Epithelial cell of esophagus (primary cell): ENCODE data around the gene SPIN1.

Experiments
- DNase-seq: peaks from one replicate; pipeline ENCODE4 v3.0.0; 2010; ENCODE audit warnings: low read depth
- H3K4me3 ChIP-seq: 2 replicates; pipeline ENCODE4 v1.5.1; 2011; ENCODE audit warnings: mild to moderate bottlenecking, low read length, control low read depth
- TF ChIP-seq, protein P1 (sequence below): IDR thresholded peaks from 2 replicates; pipeline ENCODE4 v1.5.1; 2011; ENCODE audit warnings: low read depth, mild to moderate bottlenecking, low read length, control low read depth, inconsistent platforms; ENCODE audit not compliant: insufficient read depth; ENCODE audit errors: missing control alignments

The SPIN1 gene

DNA sequence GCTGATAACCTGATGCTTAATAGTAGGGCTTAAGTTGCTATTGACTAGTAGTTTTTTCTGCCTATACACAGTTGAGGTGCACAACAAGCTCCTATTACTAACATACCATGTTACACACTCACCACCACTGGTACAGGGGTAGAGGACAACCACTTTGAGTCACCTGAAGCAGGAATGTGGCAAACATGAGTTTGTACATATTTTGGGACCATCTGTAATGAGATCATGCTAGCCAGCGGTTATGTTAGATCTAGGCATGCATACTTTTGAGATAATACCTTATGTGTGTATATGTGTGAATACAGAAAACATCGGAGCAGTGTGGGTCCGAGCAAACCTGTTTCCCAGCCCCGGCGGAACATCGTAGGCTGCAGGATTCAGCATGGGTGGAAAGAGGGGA lies 73.9 kb downstream of the SPIN1 start:
- DNase-seq: peak; percentile 92
- H3K4me3 ChIP-seq: no peak overlapping the region
- TF ChIP-seq, protein P1, sequence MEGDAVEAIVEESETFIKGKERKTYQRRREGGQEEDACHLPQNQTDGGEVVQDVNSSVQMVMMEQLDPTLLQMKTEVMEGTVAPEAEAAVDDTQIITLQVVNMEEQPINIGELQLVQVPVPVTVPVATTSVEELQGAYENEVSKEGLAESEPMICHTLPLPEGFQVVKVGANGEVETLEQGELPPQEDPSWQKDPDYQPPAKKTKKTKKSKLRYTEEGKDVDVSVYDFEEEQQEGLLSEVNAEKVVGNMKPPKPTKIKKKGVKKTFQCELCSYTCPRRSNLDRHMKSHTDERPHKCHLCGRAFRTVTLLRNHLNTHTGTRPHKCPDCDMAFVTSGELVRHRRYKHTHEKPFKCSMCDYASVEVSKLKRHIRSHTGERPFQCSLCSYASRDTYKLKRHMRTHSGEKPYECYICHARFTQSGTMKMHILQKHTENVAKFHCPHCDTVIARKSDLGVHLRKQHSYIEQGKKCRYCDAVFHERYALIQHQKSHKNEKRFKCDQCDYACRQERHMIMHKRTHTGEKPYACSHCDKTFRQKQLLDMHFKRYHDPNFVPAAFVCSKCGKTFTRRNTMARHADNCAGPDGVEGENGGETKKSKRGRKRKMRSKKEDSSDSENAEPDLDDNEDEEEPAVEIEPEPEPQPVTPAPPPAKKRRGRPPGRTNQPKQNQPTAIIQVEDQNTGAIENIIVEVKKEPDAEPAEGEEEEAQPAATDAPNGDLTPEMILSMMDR: no peak

DNA sequence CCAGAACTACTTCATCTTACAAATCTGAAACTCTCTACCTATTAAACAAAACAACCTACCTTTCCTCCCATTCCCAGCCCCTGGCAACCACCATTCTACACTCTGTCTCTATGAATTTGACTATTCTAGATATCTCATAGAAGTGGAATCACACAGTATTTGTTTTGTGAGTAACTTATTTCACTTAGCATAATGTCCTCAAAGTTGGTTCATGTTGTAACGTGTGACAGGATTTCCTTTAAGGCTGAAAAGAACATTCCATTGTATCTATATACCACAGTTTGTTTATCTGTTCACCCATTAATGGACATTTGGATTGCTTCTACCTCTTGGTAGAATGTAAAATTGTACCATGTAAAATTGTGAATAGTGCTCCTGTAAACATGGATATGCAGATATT lies 76.6 kb downstream of the SPIN1 start:
- TF ChIP-seq, protein P1: no peak

DNA sequence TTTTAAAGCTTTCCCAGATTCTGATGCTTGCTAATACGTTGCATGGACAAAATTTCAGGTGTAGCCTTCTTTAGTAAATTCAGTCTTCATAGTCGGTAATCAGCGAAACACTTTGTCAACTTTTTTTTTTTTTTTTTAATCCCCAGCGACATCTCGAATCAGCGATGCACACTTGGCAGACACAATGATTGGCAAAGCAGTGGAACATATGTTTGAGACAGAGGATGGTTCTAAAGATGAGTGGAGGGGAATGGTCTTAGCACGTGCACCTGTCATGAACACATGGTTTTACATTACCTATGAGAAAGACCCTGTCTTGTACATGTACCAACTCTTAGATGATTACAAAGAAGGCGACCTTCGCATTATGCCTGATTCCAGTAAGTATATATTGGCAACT lies 80.0 kb downstream of the SPIN1 start:
- no peak overlapping the region for H3K4me3 ChIP-seq

More for the DNA sequence above, 76.6 kb downstream of the SPIN1 start:
- peak; percentile 73 for DNase-seq
- H3K4me3 ChIP-seq: no peak overlapping the region

DNA sequence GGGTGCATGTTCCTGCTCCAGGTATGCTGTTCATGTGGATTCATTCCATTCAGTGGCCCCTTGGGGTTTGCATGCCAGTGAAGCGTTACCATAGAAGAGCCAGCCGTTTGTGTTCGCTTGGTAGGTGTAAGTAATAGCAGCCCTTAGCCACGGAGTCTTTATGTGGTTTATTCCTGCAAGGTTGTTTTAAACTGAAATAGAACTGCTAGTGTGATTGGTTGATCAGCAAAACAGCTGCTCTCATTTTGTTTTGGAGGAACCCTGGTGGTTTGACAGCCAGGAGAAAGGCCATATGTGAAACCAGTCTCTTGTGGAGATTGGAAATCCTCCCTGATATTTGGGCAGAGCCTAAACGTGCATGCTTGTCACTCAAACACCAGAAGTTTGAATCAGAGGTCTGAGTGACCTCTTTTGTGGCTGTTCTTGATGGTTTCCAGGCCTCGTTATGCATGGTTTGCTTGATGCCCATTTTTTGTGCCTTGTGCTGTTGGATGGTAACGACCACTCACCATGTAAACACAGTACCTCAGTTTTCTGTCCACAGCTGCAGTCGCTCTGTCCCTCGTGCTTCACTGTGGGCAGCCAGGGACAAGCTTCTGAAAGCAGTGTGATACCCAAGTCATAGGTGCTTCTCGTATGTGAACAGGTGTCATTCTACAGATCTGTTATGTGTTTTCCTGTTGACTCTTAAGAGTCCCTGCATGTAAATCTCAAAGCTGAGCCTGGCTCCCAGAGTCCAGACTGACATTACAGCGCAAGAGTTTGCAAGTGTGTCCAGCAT lies 88.4 kb downstream of the SPIN1 start:
- no peak for DNase-seq
- no peak overlapping the region for H3K4me3 ChIP-seq
- TF ChIP-seq, protein P1: no peak

More for the DNA sequence above, 80.0 kb downstream of the SPIN1 start:
- TF ChIP-seq, protein P1: no peak
- DNase-seq: no peak

DNA sequence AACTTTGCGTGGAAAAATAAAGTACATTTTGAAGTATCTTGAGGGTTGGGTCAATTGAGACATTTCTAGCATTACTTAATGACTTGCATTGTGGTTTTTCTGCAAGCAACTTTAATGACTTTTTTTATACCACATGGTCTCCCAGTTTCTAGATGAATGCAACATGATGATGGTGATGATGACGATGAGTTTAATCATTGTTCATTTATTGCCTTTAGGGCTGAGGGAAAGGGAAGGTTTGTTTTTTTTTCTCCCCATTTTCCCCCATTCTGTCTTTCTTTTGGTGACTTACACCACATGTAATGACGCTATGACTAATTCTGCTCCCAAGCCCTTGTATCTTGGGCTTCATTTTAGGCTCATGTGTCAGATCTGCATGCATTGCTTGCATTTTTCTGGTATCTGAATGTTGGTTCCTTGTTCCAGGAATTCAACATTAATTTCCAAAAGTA lies 89.1 kb downstream of the SPIN1 start:
- H3K4me3 ChIP-seq: no peak overlapping the region
- DNase-seq: peak; percentile 89
- TF ChIP-seq, protein P1: no peak

DNA sequence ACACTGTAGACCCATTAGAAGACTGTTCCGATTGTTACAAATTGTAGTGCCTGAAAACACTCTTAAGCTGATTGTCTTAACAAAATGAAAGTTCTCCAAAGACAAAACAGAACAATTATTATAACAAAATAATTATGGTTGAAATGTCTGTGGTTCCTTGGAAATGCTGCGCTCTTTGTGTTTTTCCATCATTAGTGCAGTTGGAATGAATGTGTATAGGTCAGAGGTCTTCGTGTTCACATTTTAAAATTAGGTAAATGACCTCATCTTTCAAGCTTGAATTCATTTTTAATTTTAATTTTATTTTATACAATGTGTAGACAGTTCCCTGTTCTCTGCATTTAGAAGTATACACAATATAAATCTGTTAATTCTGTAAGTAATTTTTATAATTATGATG lies 90.0 kb downstream of the SPIN1 start:
- H3K4me3 ChIP-seq: no peak overlapping the region
- DNase-seq: no peak
- TF ChIP-seq, protein P1: no peak

DNA sequence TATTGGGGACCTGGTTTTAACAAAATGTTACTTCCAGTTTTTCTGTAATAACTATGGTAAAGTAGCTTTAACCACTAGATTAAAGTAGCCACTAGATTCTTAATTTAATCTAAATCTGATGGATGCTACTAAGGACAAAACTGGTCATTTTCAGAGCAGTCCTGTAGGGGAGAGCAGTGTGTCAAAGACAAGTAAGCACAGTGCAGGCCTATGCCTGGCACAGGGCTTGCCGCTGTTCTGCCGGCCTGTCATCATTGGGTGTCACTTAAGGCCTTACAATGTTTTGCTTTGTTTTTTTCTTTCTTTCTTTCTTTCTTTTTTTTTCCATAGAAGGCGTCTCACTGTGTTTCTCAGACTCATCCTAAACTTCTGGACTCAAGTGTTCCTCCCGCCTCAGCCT lies 93.7 kb downstream of the SPIN1 start:
- TF ChIP-seq, protein P1: no peak
- no peak for DNase-seq
- no peak overlapping the region for H3K4me3 ChIP-seq
